Endothelial cell of umbilical vein (primary cell): ENCODE results near the gene RPS6KA4.

Experiments
- CTCF ChIP-seq, 2 donors: IDR thresholded peaks; 1 replicate in 1 of 2; 2 replicates in 1 of 2; pipeline ENCODE4 v1.5.1; 2011; ENCODE audit warnings: low read length in 2 of 2, mild to moderate bottlenecking in 2 of 2, moderate library complexity in 2 of 2, control low read depth in 1 of 2, inconsistent platforms in 1 of 2, low read depth in 1 of 2; ENCODE audit not compliant: insufficient read depth in 1 of 2; ENCODE audit errors: extremely low read depth in 1 of 2
- GATA2 ChIP-seq: IDR thresholded peaks from 2 replicates; pipeline ENCODE4 v1.7.0; 2011; ENCODE audit warnings: low read depth, mild to moderate bottlenecking, moderate library complexity, mixed read lengths, low read length; ENCODE audit not compliant: insufficient read length, insufficient read depth
- JUN ChIP-seq: IDR thresholded peaks from 2 replicates; pipeline ENCODE4 v1.6.1; 2011; ENCODE audit warnings: borderline replicate concordance, low read depth; ENCODE audit not compliant: insufficient read length, insufficient read depth
- MAX ChIP-seq: IDR thresholded peaks from 2 replicates; pipeline ENCODE4 v1.6.1; 2011; ENCODE audit not compliant: insufficient read depth, insufficient read length
- MYC ChIP-seq: IDR thresholded peaks from one replicate; pipeline ENCODE4 v1.6.1; 2011; ENCODE audit warnings: mild to moderate bottlenecking, low read depth, low read length

GRCh38 chr11:64358907-64359711 lies at the start of gene RPS6KA4:
- TF ChIP-seq CTCF (IDR thresholded peaks at IDR 0.05; ENCODE audit: extremely low read depth in 1 of 2, insufficient read depth in 1 of 2, low read depth in 1 of 2, low read length in 2 of 2) (no peak), MAX (no peak), GATA2 (no peak), JUN (no peak), MYC (no peak)
